KMS-11 (cell line): ENCODE results near the gene CPNE2.

Experiments
- H2AFZ ChIP-seq: fragments of 200-600 bp; sonication (generic); 2 replicates; pipeline ENCODE4 v1.6.1; 2016; ENCODE audit warnings: antibody characterized with exemption, mixed run types, low read depth
- H3K27ac ChIP-seq: fragments of 200-600 bp; sonication (generic); 2 replicates; pipeline ENCODE4 v1.6.1; 2016; ENCODE audit warnings: mild to moderate bottlenecking, mixed run types
- H3K27me3 ChIP-seq: fragments of 200-600 bp; sonication (generic); 2 replicates; pipeline ENCODE4 v1.6.1; 2017; ENCODE audit warnings: mild to moderate bottlenecking, low read depth, mixed run types, moderate library complexity; ENCODE audit not compliant: insufficient read depth
- H3K36me3 ChIP-seq: fragments of 200-600 bp; sonication (generic); 2 replicates; pipeline ENCODE4 v1.6.1; 2017; ENCODE audit warnings: mild to moderate bottlenecking, mixed run types; ENCODE audit not compliant: insufficient read depth
- H3K4me1 ChIP-seq: fragments of 200-600 bp; sonication (generic); 2 replicates; pipeline ENCODE4 v1.6.1; 2016; ENCODE audit warnings: mild to moderate bottlenecking, low read depth, mixed run types; ENCODE audit not compliant: poor library complexity, severe bottlenecking
- H3K4me2 ChIP-seq: fragments of 200-600 bp; sonication (generic); 2 replicates; pipeline ENCODE4 v1.7.0; 2016; ENCODE audit warnings: mild to moderate bottlenecking, mixed run types
- H3K4me3 ChIP-seq: fragments of 200-600 bp; sonication (generic); IDR thresholded peaks from 2 replicates; pipeline ENCODE4 v1.6.1; 2017; ENCODE audit warnings: low read depth, low read length, mixed read lengths; ENCODE audit not compliant: insufficient read depth
- H3K79me2 ChIP-seq: fragments of 200-600 bp; sonication (generic); 2 replicates; pipeline ENCODE4 v1.6.1; 2016; ENCODE audit warnings: low read depth, mixed run types; ENCODE audit not compliant: insufficient read depth
- H3K9ac ChIP-seq: fragments of 200-600 bp; sonication (generic); 2 replicates; pipeline ENCODE4 v1.6.1; 2016; ENCODE audit warnings: mild to moderate bottlenecking, mixed run types
- H4K20me1 ChIP-seq: fragments of 200-600 bp; sonication (generic); 2 replicates; pipeline ENCODE4 v1.6.1; 2016; ENCODE audit warnings: mild to moderate bottlenecking, mixed run types; ENCODE audit not compliant: insufficient read depth
- TF ChIP-seq, protein P1 (sequence below): fragments of 200-600 bp; sonication (generic); conservative IDR thresholded peaks from 2 replicates; pipeline ENCODE4 v1.6.1; 2017; ENCODE audit warnings: low read depth, mild to moderate bottlenecking, antibody characterized with exemption, low read length, moderate library complexity, mixed read lengths

CPNE2 gene

DNA sequence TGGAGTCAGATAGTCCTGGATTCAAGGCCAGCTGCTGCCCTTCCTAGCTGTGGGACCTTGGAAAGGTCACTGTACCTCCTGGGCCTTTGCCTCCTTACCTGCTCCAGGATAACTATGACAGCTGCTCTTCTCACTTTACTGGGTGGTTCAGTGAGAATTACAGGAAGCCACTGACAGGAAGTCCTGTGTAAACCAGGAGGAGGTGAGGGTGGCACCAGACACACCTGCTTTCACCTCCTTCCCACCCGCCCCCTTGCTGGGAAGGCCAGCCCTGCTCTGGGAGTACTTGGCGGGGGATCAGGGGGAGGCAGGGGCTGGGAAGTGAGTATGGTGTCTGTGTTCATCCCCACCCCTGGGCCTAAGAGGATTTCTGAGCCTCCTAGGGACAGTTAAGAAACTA, 42.6 kb downstream of the CPNE2 start:
- no peak overlapping the region for H3K27ac ChIP-seq
- no peak overlapping the region; the same call in 1 of the 2 replicates for H3K4me2 ChIP-seq
- TF ChIP-seq, protein P1, sequence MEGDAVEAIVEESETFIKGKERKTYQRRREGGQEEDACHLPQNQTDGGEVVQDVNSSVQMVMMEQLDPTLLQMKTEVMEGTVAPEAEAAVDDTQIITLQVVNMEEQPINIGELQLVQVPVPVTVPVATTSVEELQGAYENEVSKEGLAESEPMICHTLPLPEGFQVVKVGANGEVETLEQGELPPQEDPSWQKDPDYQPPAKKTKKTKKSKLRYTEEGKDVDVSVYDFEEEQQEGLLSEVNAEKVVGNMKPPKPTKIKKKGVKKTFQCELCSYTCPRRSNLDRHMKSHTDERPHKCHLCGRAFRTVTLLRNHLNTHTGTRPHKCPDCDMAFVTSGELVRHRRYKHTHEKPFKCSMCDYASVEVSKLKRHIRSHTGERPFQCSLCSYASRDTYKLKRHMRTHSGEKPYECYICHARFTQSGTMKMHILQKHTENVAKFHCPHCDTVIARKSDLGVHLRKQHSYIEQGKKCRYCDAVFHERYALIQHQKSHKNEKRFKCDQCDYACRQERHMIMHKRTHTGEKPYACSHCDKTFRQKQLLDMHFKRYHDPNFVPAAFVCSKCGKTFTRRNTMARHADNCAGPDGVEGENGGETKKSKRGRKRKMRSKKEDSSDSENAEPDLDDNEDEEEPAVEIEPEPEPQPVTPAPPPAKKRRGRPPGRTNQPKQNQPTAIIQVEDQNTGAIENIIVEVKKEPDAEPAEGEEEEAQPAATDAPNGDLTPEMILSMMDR, result no peak
- H3K36me3 ChIP-seq, result no peaks in the 10 kb centered on the region
- H3K4me1 ChIP-seq, result peaks cover 13% of the 10 kb centered on the region
- H2AFZ ChIP-seq, result no peak overlapping the region
- H4K20me1 ChIP-seq, result no peaks in the 10 kb centered on the region
- no peaks in the 10 kb centered on the region for H3K79me2 ChIP-seq
- no peak overlapping the region for H3K9ac ChIP-seq
- no peak overlapping the region for H3K4me3 ChIP-seq
- no peaks in the 10 kb centered on the region for H3K27me3 ChIP-seq

DNA sequence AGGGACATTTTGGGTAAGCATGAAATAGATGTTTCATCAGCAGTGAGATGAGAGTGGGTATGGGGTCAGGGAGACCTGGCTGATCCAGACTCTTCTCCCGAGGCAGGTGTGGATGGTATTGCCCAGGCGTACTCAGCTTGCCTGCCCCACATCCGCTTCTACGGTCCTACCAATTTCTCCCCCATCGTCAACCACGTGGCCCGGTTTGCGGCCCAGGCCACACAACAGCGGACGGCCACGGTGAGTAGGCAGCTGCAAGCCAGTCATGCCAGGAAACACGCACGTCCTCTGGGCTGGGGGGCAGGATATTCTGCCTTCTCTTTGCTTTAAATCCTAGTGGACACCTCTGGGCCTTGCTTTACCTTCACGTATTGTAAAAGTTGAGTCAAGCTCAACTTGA, 44.7 kb downstream of the CPNE2 start:
- Histone ChIP-seq H3K4me3 (no peak overlapping the region), H3K9ac (no peak overlapping the region), H3K4me2 (no peak overlapping the region), H3K27me3 (no peaks in the 10 kb centered on the region), H3K36me3 (no peaks in the 10 kb centered on the region), H3K27ac (no peak overlapping the region), H2AFZ (no peak overlapping the region), H3K4me1 (peaks cover 13% of the 10 kb centered on the region), H4K20me1 (no peaks in the 10 kb centered on the region), H3K79me2 (no peaks in the 10 kb centered on the region)
- TF ChIP-seq, protein P1, result no peak

DNA sequence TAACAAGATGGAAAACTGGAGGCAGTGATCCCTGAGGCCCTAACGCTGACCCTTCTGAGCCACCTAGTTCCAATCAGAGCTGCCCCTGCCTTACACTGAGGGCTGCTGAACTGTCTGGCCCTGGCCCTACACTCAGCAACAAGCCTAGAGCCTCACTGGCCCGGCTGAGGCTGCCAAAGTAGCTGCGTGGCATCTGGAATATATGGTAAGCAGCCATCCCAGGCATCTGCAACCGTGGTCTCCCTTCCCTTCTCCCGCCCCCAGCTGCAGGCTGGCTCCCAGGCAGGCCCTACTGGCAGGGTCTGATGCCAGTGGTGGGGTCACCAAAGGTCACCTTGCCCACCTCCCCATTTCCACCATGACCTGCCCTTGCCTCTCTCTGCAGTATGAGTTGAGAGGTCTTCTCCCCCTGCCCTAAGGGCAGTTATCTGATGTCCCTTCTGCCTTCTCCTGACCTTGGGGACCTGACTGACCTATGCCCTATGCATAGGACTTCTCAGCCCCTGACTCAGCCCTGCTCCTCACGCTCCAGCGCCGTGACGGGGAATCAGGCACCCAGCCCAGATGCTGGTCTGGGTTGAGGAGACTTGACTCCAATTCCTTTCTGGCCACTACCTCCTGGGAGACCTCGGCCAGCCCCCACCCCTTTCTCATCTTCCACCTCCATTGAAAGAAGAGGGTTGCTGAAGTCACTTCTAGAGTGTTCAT, 45.3 kb downstream of the CPNE2 start:
- no peak overlapping the region for H3K27ac ChIP-seq
- no peaks in the 10 kb centered on the region for H3K79me2 ChIP-seq
- no peaks in the 10 kb centered on the region for H3K27me3 ChIP-seq
- no peak overlapping the region for H3K9ac ChIP-seq
- H3K36me3 ChIP-seq, result no peaks in the 10 kb centered on the region
- H3K4me3 ChIP-seq, result no peak overlapping the region
- H4K20me1 ChIP-seq, result no peaks in the 10 kb centered on the region
- no peak overlapping the region for H2AFZ ChIP-seq
- TF ChIP-seq, protein P1, result no peak
- peaks cover 8% of the 10 kb centered on the region for H3K4me1 ChIP-seq
- no peak overlapping the region for H3K4me2 ChIP-seq

DNA sequence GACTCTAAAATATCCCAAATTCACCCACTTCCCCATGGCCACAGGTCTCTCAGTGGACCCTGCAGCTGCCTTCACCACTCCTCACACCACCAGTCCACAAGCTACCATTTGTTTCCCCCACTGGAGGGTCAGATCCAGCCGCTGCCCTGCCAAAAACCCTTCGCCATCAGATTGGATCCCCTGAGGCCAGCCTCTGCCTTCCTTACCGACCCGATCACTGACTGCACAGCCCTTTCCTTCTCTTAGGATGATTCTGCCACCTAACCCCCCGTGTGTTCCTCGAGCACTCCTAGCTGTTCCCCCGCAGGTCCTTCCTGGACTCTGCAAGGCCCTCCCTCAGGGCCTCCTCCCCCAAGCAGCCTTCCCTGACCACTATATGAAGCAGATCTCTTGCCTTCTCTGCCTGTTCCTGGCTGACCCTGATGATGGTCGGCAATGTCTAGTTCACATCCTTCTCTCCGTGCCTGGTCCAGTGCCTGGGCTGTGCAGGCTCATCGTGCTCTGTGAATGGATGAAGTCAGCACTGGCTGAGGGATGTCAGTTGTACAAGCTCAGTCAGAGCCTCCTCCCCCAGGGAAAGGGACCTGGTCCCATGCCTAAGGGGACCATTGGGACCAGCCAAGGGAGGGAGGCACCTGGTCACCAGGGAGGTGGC, 46.0 kb downstream of the CPNE2 start:
- Histone ChIP-seq H3K9ac (no peak overlapping the region), H2AFZ (no peak overlapping the region), H3K4me2 (no peak overlapping the region), H3K79me2 (no peaks in the 10 kb centered on the region), H4K20me1 (no peaks in the 10 kb centered on the region), H3K27ac (no peak overlapping the region), H3K27me3 (no peaks in the 10 kb centered on the region), H3K4me3 (no peak overlapping the region), H3K4me1 (peaks cover 8% of the 10 kb centered on the region), H3K36me3 (no peaks in the 10 kb centered on the region)
- TF ChIP-seq, protein P1, result no peak
